HG03025 (cell line): ENCODE measurements around the gene ELMOD3.
"Not testable (repeated sequence)": the region's sequence is repeated elsewhere in the genome, so short reads cannot be mapped to it uniquely, and the experiment has no call there.

Source experiments
- ATAC-seq: cut with Tn5 transposase; IDR thresholded peaks from one replicate; pipeline ENCODE4 v1.9.1; 2021; ENCODE audit warnings: mild to moderate bottlenecking, moderate library complexity; ENCODE audit not compliant: unreplicated experiment, low FRiP score

Gene ELMOD3

GRCh38 chr2:85354286-85355072, at the start of gene ELMOD3, which contains the start of gene RETSAT:
ELMOD3 (plus strand) TSS chr2:85354769; CDS start chr2:85357199, 2,430 bp downstream.
RETSAT (minus strand) TSS chr2:85354528; CDS start chr2:85354507, 21 bp downstream.
- ATAC-seq: peak; percentile 91

- ATAC-seq: no peak
These were observed 47.1 kb upstream of the ELMOD3 start for GRCh38 chr2:85307527-85307897.

- ATAC-seq: no peak
These were observed 46.4 kb upstream of the ELMOD3 start for GRCh38 chr2:85308201-85308600.

- no peak for ATAC-seq
These were observed 45.5 kb upstream of the ELMOD3 start for GRCh38 chr2:85308896-85309555.

- no peak for ATAC-seq
These were observed 44.8 kb upstream of the ELMOD3 start for GRCh38 chr2:85309699-85310321.

- no peak for ATAC-seq
These were observed 44.2 kb upstream of the ELMOD3 start for GRCh38 chr2:85310330-85310729.

- no peak for ATAC-seq
These were observed 42.2 kb upstream of the ELMOD3 start for GRCh38 chr2:85312404-85312803.

GRCh38 chr2:85314884-85315242, 39.7 kb upstream of the ELMOD3 start:
- no peak for ATAC-seq

GRCh38 chr2:85315921-85316320, 38.6 kb upstream of the ELMOD3 start:
- ATAC-seq: not testable (repeated sequence)

GRCh38 chr2:85318222-85319074, 36.1 kb upstream of the ELMOD3 start:
- no peak for ATAC-seq

GRCh38 chr2:85319796-85320195, 34.8 kb upstream of the ELMOD3 start:
- no peak for ATAC-seq

GRCh38 chr2:85323351-85323987, 31.1 kb upstream of the ELMOD3 start:
- no peak for ATAC-seq

GRCh38 chr2:85323988-85324367, 30.6 kb upstream of the ELMOD3 start:
- not testable (repeated sequence) for ATAC-seq

- no peak for ATAC-seq
These were observed 29.7 kb upstream of the ELMOD3 start for GRCh38 chr2:85324639-85325465.

- no peak for ATAC-seq
These were observed 29.1 kb upstream of the ELMOD3 start for GRCh38 chr2:85325466-85325811.

GRCh38 chr2:85326406-85327159, 28.0 kb upstream of the ELMOD3 start:
- peak; percentile 37 for ATAC-seq

GRCh38 chr2:85327160-85327821, 27.3 kb upstream of the ELMOD3 start:
- no peak for ATAC-seq
